ENCODE results near the gene GIPC1. TPM values are rescaled to one million over a fixed set of nuclear protein-coding genes. Genes with fewer than 3 reads are reported as not detected.

Gene GIPC1, protein sequence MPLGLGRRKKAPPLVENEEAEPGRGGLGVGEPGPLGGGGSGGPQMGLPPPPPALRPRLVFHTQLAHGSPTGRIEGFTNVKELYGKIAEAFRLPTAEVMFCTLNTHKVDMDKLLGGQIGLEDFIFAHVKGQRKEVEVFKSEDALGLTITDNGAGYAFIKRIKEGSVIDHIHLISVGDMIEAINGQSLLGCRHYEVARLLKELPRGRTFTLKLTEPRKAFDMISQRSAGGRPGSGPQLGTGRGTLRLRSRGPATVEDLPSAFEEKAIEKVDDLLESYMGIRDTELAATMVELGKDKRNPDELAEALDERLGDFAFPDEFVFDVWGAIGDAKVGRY
- 23.6 and 83.6 TPM in 2 replicates for total RNA-seq (ENCODE audit: low replicate concordance)

DNA sequence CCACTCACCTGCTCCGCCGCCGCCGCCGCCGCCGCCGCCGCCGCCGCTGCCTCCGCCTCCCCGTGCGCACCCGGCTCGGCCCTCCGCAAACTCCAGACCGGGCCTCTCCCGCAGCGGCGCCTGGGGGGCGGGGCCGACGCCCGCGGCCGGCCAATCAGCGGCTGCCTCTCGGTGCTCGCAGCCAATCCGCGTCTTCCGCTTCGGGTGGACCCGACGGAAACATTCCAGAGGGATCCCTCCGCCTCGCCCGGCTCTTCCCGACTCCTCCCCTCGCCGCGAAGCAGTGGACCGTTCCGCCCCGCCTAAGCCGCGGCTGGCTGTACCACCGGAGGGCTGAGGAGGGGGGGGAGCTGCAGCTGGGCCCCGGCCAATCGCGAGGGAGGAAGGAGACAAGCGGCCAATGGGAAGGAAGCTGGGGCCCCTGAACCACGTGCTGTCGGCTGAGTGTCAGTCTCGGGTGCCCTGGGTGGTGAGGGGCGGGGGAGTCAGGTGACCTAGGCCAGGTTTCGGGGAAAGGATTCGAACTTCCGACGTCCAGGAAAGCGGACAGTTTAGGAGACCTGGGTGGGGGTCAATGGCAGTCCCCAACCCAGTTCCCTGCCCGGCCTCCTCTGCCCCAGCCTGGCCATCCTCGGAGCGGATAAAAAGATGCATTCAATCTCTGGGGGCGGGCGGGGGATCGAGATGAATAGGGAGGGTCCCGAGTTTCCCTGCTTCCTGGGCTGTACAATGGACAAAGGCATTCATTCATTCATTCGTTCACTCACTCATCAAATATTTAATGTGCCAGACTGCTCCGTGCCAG is at the start of gene GIPC1:
TSS of gene GIPC1 (minus strand) at position 99 of the 805 bp plus-strand sequence. CDS start 13,151 bp downstream, outside the sequence.
- peak within 1 kb of the TSS; percentile 18 for H3K27ac Mint-ChIP-seq

DNA sequence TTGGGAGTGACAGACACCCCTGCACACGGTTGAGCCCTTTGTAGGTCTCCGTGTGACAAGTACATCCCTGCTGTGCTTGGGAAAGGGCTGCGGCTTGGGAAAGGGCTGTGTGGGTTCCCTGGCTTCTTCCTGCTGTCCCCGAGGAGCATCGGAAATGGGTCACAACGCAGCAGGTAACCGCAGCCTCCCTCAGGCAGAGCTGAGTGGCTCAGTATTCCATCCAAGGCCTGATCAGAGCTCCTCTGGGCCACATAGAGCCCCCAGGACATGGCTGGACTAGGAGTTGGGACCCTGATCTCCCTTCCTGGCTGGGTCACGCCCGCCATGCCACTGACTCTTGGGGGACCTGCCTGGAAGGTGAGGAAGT is 49.8 kb upstream of the GIPC1 start:
- H3K4me3 Mint-ChIP-seq, result no peak overlapping the region

More for the DNA sequence above, at the start of gene GIPC1:
- H3K9ac ChIP-seq, result peak within 1 kb of the TSS; percentile 57
- peaks cover 14% of the 10 kb centered on the region for H3K27me3 Mint-ChIP-seq (ENCODE audit: insufficient read depth, low read depth)
- H3K4me2 ChIP-seq, result peak within 1 kb of the TSS; percentile 87
- TF ChIP-seq, protein P1, sequence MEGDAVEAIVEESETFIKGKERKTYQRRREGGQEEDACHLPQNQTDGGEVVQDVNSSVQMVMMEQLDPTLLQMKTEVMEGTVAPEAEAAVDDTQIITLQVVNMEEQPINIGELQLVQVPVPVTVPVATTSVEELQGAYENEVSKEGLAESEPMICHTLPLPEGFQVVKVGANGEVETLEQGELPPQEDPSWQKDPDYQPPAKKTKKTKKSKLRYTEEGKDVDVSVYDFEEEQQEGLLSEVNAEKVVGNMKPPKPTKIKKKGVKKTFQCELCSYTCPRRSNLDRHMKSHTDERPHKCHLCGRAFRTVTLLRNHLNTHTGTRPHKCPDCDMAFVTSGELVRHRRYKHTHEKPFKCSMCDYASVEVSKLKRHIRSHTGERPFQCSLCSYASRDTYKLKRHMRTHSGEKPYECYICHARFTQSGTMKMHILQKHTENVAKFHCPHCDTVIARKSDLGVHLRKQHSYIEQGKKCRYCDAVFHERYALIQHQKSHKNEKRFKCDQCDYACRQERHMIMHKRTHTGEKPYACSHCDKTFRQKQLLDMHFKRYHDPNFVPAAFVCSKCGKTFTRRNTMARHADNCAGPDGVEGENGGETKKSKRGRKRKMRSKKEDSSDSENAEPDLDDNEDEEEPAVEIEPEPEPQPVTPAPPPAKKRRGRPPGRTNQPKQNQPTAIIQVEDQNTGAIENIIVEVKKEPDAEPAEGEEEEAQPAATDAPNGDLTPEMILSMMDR (IDR thresholded peaks at IDR 0.05), result no peak
- TF ChIP-seq EZH2phosphoT487 (IDR thresholded peaks at IDR 0.05) (no peak), EZH2 (IDR thresholded peaks at IDR 0.05) (no peak)
- no peaks in the 10 kb centered on the region for H3K9me3 ChIP-seq (ENCODE audit: low read depth)
- H3K36me3 ChIP-seq, result no peaks in the 10 kb centered on the region
- no peaks in the 10 kb centered on the region for H3K9me3 Mint-ChIP-seq
- peaks cover 10% of the 10 kb centered on the region for H3K4me1 ChIP-seq
- peaks cover 13% of the 10 kb centered on the region for H3F3A ChIP-seq (ENCODE audit: low read depth)
- no peak within 1 kb of the TSS for H3K27ac ChIP-seq
- H3K4me3 Mint-ChIP-seq, result peak within 1 kb of the TSS; percentile 95
- DNase-seq (ENCODE audit: low spot score), result peak; percentile 99
- peaks cover 8% of the 10 kb centered on the region for H3K36me3 Mint-ChIP-seq
- H3K27me3 ChIP-seq, result no peaks in the 10 kb centered on the region
- H3K79me2 ChIP-seq (ENCODE audit: low read depth), result peaks cover 35% of the 10 kb centered on the region
- H2AFZ ChIP-seq (replicated peaks), result peak within 1 kb of the TSS; percentile 39
- peaks cover 33% of the 10 kb centered on the region for H4K20me1 ChIP-seq (ENCODE audit: low read depth)
- H3K4me3 ChIP-seq, result peak within 1 kb of the TSS; percentile 91
- peaks cover 24% of the 10 kb centered on the region for H3K4me1 Mint-ChIP-seq

DNA sequence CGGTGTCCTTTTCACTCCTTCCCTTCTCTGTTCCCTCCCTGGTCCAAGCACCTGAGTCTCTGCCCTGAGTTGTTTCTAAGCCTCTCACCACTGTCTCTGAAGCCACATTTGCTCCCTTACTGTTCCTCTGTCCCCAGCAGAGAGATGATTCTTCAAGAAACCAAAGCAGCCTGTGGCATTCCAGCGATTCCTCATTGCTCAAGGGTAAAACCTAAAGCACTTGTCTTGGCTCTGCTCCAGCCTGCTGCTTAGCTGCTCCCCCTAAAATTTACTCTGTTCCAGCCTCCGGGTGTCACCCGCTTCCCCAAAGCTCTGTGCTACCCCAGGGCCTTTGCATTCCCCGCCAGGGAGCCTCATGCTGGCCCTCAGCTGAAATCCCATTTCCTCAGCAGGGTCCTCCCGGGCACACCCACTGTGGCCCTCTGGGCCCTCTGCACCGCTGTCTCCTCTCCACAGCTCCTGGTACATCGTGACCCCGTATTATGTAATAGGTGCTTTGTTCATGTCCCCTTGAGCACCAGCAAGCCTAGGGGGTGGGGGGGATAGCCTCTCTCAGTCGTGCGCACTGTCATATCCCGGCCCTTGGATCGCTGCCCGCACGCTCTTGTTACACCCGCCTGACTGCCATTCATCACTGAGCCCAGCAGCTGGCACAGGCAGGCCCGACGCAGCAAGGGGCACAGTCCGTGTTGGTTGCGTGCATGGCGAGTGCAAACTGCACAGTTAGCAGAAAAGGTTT is 49.2 kb upstream of the GIPC1 start:
- Mint-ChIP-seq H3K9me3 (no peaks in the 10 kb centered on the region), H3K36me3 (peaks cover 10% of the 10 kb centered on the region), H3K4me3 (no peak overlapping the region), H3K4me1 (peaks cover 7% of the 10 kb centered on the region), H3K27ac (no peak overlapping the region), H3K27me3 (ENCODE audit: insufficient read depth, low read depth) (peaks cover 2% of the 10 kb centered on the region)
- H3K4me2 ChIP-seq, result no peak overlapping the region
- TF ChIP-seq EZH2phosphoT487 (IDR thresholded peaks at IDR 0.05) (no peak), EZH2 (IDR thresholded peaks at IDR 0.05) (no peak)
- TF ChIP-seq, protein P1 (IDR thresholded peaks at IDR 0.05), result no peak
- H3K27ac ChIP-seq, result no peak overlapping the region
- no peak overlapping the region for H2AFZ ChIP-seq (replicated peaks)
- peaks cover 49% of the 10 kb centered on the region for H4K20me1 ChIP-seq (ENCODE audit: low read depth)
- no peak overlapping the region for H3K9ac ChIP-seq
- peaks cover 82% of the 10 kb centered on the region for H3K79me2 ChIP-seq (ENCODE audit: low read depth)
- H3K4me3 ChIP-seq, result no peak overlapping the region
- DNase-seq (ENCODE audit: low spot score), result no peak
- peaks cover 4% of the 10 kb centered on the region for H3F3A ChIP-seq (ENCODE audit: low read depth)
- no peaks in the 10 kb centered on the region for H3K36me3 ChIP-seq
- H3K9me3 ChIP-seq (ENCODE audit: low read depth), result no peaks in the 10 kb centered on the region
- H3K4me1 ChIP-seq, result no peaks in the 10 kb centered on the region
- no peaks in the 10 kb centered on the region for H3K27me3 ChIP-seq

More for the DNA sequence above, 49.8 kb upstream of the GIPC1 start:
- Histone ChIP-seq H2AFZ (replicated peaks) (no peak overlapping the region), H3K27me3 (no peaks in the 10 kb centered on the region), H3F3A (ENCODE audit: low read depth) (peaks cover 4% of the 10 kb centered on the region), H3K27ac (no peak overlapping the region), H3K4me3 (no peak overlapping the region), H3K9me3 (ENCODE audit: low read depth) (no peaks in the 10 kb centered on the region), H3K4me1 (no peaks in the 10 kb centered on the region), H3K4me2 (no peak overlapping the region), H3K36me3 (no peaks in the 10 kb centered on the region), H3K9ac (no peak overlapping the region), H3K79me2 (ENCODE audit: low read depth) (peaks cover 81% of the 10 kb centered on the region), H4K20me1 (ENCODE audit: low read depth) (peaks cover 54% of the 10 kb centered on the region)
- Mint-ChIP-seq H3K36me3 (peaks cover 10% of the 10 kb centered on the region), H3K4me1 (peaks cover 8% of the 10 kb centered on the region), H3K9me3 (no peaks in the 10 kb centered on the region), H3K27me3 (ENCODE audit: insufficient read depth, low read depth) (peaks cover 2% of the 10 kb centered on the region), H3K27ac (no peak overlapping the region)
- no peak for DNase-seq (ENCODE audit: low spot score)
- TF ChIP-seq, protein P1 (IDR thresholded peaks at IDR 0.05), result no peak
